Astrocyte of the spinal cord (primary cell): ENCODE data around the gene ISLR.

Experiments used
- DNase-seq: peaks from one replicate; pipeline ENCODE4 v3.0.0; 2011; ENCODE audit warnings: low read depth, low spot score
- H3K4me3 ChIP-seq: 2 replicates; pipeline ENCODE4 v1.5.1; 2011; ENCODE audit warnings: low read depth, mild to moderate bottlenecking, low read length, moderate library complexity
- in situ Hi-C: cut with HindIII; loops from 2 replicates; pipeline ENCODE4 v1.10.0; 2017; ENCODE audit warnings: low sequenced_read_pairs
- TF ChIP-seq, protein P1 (sequence below): IDR thresholded peaks from 2 replicates; pipeline ENCODE4 v1.5.1; 2012; ENCODE audit warnings: low read depth, mild to moderate bottlenecking, low read length, inconsistent platforms

Gene ISLR

GRCh38 chr15:74220475-74221248 lies 47.2 kb downstream of the ISLR start:
- TF ChIP-seq, protein P1, sequence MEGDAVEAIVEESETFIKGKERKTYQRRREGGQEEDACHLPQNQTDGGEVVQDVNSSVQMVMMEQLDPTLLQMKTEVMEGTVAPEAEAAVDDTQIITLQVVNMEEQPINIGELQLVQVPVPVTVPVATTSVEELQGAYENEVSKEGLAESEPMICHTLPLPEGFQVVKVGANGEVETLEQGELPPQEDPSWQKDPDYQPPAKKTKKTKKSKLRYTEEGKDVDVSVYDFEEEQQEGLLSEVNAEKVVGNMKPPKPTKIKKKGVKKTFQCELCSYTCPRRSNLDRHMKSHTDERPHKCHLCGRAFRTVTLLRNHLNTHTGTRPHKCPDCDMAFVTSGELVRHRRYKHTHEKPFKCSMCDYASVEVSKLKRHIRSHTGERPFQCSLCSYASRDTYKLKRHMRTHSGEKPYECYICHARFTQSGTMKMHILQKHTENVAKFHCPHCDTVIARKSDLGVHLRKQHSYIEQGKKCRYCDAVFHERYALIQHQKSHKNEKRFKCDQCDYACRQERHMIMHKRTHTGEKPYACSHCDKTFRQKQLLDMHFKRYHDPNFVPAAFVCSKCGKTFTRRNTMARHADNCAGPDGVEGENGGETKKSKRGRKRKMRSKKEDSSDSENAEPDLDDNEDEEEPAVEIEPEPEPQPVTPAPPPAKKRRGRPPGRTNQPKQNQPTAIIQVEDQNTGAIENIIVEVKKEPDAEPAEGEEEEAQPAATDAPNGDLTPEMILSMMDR, result no peak
- H3K4me3 ChIP-seq, result no peak overlapping the region
- in situ Hi-C loops, result no loop called here
- no peak for DNase-seq

DNA sequence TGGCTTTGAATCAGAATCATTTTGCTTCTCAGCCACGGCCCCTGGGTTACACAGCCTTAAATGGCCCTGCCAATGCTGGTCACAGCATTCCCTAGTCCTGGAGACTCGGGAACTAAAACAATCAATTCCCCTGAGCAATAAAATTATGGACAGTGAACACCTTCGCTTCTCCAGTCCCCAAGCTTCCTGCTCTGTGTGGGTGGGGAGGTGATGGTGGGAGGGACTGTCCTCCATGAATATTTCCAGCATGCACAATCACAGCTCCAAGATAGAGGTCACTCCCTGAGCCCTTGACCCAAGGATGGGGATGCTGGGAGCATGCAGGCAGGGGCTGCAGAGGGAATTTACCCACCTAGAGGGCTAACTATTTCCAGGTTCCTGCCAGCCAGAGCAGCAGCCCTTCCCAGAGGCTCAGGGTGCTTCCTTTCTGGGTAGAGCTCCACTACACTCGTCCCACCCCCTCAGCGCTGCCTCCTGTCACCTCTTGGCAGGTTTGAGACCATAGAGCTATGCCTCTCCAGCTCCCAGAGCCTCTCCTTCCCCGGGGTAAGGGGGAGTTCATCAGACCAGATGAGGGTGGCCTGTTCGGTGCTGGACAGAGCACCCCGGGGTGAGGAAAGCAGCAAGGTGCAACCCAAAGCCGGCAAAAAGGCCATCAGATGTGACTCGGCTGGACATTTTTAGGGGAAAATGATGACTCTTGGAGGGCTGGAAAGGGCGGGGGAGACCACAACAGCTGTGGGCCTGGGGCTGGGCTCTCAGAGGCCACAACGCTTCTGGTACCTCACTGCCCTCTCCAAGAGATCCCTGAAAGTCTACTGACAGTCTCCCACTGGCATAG lies 48.1 kb downstream of the ISLR start:
- H3K4me3 ChIP-seq, result no peak overlapping the region
- in situ Hi-C loops, result no loop called here
- TF ChIP-seq, protein P1, result no peak
- no peak for DNase-seq

GRCh38 chr15:74222240-74223119 lies 49.0 kb downstream of the ISLR start:
- no peak for DNase-seq
- H3K4me3 ChIP-seq, result no peak overlapping the region
- in situ Hi-C loops, result no loop called here
- TF ChIP-seq, protein P1, result no peak

DNA sequence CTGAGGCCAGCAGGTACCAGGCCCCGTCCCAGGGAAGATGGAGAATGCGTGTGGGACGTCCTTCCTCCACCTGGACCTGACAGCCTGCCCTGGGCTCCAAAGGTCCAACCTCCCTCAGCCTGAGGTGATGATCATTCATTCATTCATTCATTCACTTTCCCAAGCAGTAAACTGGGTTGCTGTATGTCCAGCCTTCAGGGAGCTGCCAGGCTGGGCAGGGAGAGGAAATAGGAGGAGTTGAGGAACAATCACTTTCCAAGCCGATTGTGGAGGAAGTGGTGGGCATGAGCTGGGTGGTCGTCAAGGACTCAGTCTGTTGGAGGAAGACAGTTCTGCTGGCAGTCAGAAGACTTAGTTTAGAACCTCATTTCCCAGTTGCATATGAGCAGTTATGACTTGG lies 52.4 kb downstream of the ISLR start:
- DNase-seq, result no peak
- in situ Hi-C loops, result no loop called here
- TF ChIP-seq, protein P1, result no peak
- H3K4me3 ChIP-seq, result no peak overlapping the region
